Measurements from ENCODE around the gene MAU2. TPM values are rescaled to one million over a fixed set of nuclear protein-coding genes. Genes with fewer than 3 reads are reported as not detected.

Gene MAU2
- total and polyA plus RNA-seq, 2 of the 13 experiments (the other 11 are each of a cell fraction or from before 2014, with no cell fraction given): 16.8 to 33.8 TPM

- TF ChIP-seq ZNF740 (CRISPR knock-in tag; IDR thresholded peaks at IDR 0.05) (no peak), ATF2 (CRISPR knock-in tag; IDR thresholded peaks at IDR 0.05) (no peak), ATF6 (CRISPR knock-in tag; conservative IDR thresholded peaks at IDR 0.05) (no peak), PPARG (CRISPR knock-in tag; conservative IDR thresholded peaks at IDR 0.05) (no peak), NCOR1 (IDR thresholded peaks at IDR 0.05; ENCODE audit: borderline replicate concordance, low read length) (no peak), ATAD3A (CRISPR knock-in tag; IDR thresholded peaks at IDR 0.05) (no peak), GATAD2A (CRISPR knock-in tag; IDR thresholded peaks at IDR 0.05) (no peak), ZNF326 (CRISPR knock-in tag; IDR thresholded peaks at IDR 0.05; ENCODE audit: borderline replicate concordance) (no peak)
These were observed 85.6 kb downstream of the MAU2 start (continued) for GRCh38 chr19:19405971-19406877.

Data from HepG2 (cell line).